Naive thymus-derived CD8-positive, alpha-beta T cell (primary cell): ENCODE data around the gene RHOBTB3. TPM values are rescaled to one million over a fixed set of nuclear protein-coding genes. Genes with fewer than 3 reads are reported as not detected.

Experiments used
- polyA plus RNA-seq, 3 donors: library from polyadenylated mRNA; unstranded; fragments of 300-500 nt; fragmentation: Illumina TruSeq; gene quantifications; one replicate each; pipeline ENCODE4 v1.2.3, GENCODE V29; 2021
- total RNA-seq, 8 experiments: library from RNA in 2 of 8; stranded (reverse) in 2 of 8; gene quantifications; one replicate each; pipeline ENCODE4 v1.2.3 and lab custom pipeline; 2021 to 2026

Gene RHOBTB3
- total and polyA plus RNA-seq, 5 experiments from 2014 or later: 0.25 to 2.9 (median 0.60) TPM

Other genes with a start within 250 kb of the RHOBTB3 start
- 10 to 100 TPM; 92.1 to 93.5 TPM for gene SKIC3, start 176.4 kb upstream of the RHOBTB3 start, total RNA-seq
- 10 to 100 TPM; 36.7 to 46.1 (median 38.8) TPM for gene SKIC3, start 176.4 kb upstream of the RHOBTB3 start, polyA plus RNA-seq
- 1 to 10 TPM; 7.1 to 7.2 TPM for gene ARSK, start 176.2 kb upstream of the RHOBTB3 start, total RNA-seq
- gene ARSK, start 176.2 kb upstream of the RHOBTB3 start, polyA plus RNA-seq: 10 to 100 TPM in 2 of 3 donors, 1 to 10 TPM in 1; 9.0 to 12.9 (median 11.4) TPM
- gene GPR150, start 111.2 kb upstream of the RHOBTB3 start, total RNA-seq: 1 to 10 TPM in 1 of 2 experiments, under 1 TPM in 1; 0.91 to 1.6 TPM
- 1 to 10 TPM; 2.1 to 2.3 (median 2.2) TPM for gene GPR150, start 111.2 kb upstream of the RHOBTB3 start, polyA plus RNA-seq
- gene RFESD, start 84.6 kb upstream of the RHOBTB3 start, total RNA-seq: 1 to 10 TPM; 5.6 to 9.3 TPM
- gene RFESD, start 84.6 kb upstream of the RHOBTB3 start, polyA plus RNA-seq: 10 to 100 TPM in 1 of 3 donors, 1 to 10 TPM in 2; 7.2 to 13.4 (median 9.8) TPM
- not detected for gene SPATA9, start 48.3 kb upstream of the RHOBTB3 start, total RNA-seq
- under 1 TPM in 2 of 3 donors, not detected in 1; 0.28 to 0.46 TPM for gene SPATA9, start 48.3 kb upstream of the RHOBTB3 start, polyA plus RNA-seq
- gene GLRX, start 91.4 kb downstream of the RHOBTB3 start, total RNA-seq: 100 to 1,000 TPM; 110 to 111 TPM
- gene GLRX, start 91.4 kb downstream of the RHOBTB3 start, polyA plus RNA-seq: 100 to 1,000 TPM; 133 to 232 (median 148) TPM
- 10 to 100 TPM; 13.0 to 13.8 TPM for gene ELL2, start 230.5 kb downstream of the RHOBTB3 start, total RNA-seq
- gene ELL2, start 230.5 kb downstream of the RHOBTB3 start, polyA plus RNA-seq: 1 to 10 TPM; 1.8 to 3.1 (median 1.9) TPM